Loucy (cell line): ENCODE measurements around the gene SLC12A5.

Source experiments
- H2AFZ ChIP-seq: fragments of 200-600 bp; sonication (generic); 2 replicates; pipeline ENCODE4 v1.6.0; 2016; ENCODE audit warnings: antibody characterized with exemption, mild to moderate bottlenecking, low read length, moderate library complexity
- H3F3A ChIP-seq: fragments of 200-600 bp; 2 replicates; pipeline ENCODE4 v1.6.0; 2016; ENCODE audit warnings: antibody characterized with exemption, low read depth, mild to moderate bottlenecking
- H3K27me3 ChIP-seq: fragments of 200-600 bp; sonication (generic); 2 replicates; pipeline ENCODE4 v1.6.1; 2014; ENCODE audit warnings: low read length, mild to moderate bottlenecking; ENCODE audit not compliant: insufficient read depth, poor library complexity, severe bottlenecking
- H3K36me3 ChIP-seq: fragments of 200-600 bp; sonication (generic); 2 replicates; pipeline ENCODE4 v1.6.1; 2016; ENCODE audit warnings: low read length; ENCODE audit not compliant: insufficient read depth
- H3K4me1 ChIP-seq: fragments of 200-600 bp; sonication (generic); 2 replicates; pipeline ENCODE4 v1.5.1; 2014; ENCODE audit warnings: low read length, mild to moderate bottlenecking; ENCODE audit not compliant: insufficient read depth, poor library complexity, severe bottlenecking
- H3K4me2 ChIP-seq: fragments of 200-600 bp; sonication (generic); 2 replicates; pipeline ENCODE4 v1.6.0; 2014; ENCODE audit warnings: antibody characterized with exemption, low read length, low read depth, mild to moderate bottlenecking; ENCODE audit not compliant: poor library complexity, severe bottlenecking
- H3K4me3 ChIP-seq: fragments of 200-600 bp; sonication (generic); 2 replicates; pipeline ENCODE4 v1.5.1; 2014; ENCODE audit warnings: low read length, mild to moderate bottlenecking, mixed read lengths; ENCODE audit not compliant: poor library complexity, severe bottlenecking
- H3K79me2 ChIP-seq: fragments of 200-600 bp; sonication (generic); 2 replicates; pipeline ENCODE4 v1.6.1; 2014; ENCODE audit warnings: low read length; ENCODE audit not compliant: insufficient read depth
- H3K9ac ChIP-seq: fragments of 200-600 bp; sonication (generic); 2 replicates; pipeline ENCODE4 v1.6.0; 2014; ENCODE audit warnings: mild to moderate bottlenecking, low read depth, low read length, moderate library complexity; ENCODE audit not compliant: poor library complexity, severe bottlenecking
- H3K9me2 ChIP-seq: fragments of 200-600 bp; sonication (generic); replicated peaks from 2 replicates; pipeline ENCODE4 v1.6.1; 2016; ENCODE audit warnings: low read depth, low read length, mixed read lengths
- H3K9me3 ChIP-seq: fragments of 200-600 bp; sonication (generic); 2 replicates; pipeline ENCODE4 v1.6.1; 2014; ENCODE audit warnings: mild to moderate bottlenecking, antibody characterized with exemption, low read length, low read depth; ENCODE audit not compliant: insufficient read depth
- H4K20me1 ChIP-seq: fragments of 200-600 bp; sonication (generic); 2 replicates; pipeline ENCODE4 v1.6.0; 2014; ENCODE audit warnings: antibody characterized with exemption, low read length, mild to moderate bottlenecking; ENCODE audit not compliant: insufficient read depth, poor library complexity, severe bottlenecking
- CTCF ChIP-seq: fragments of 200-600 bp; sonication (generic); conservative IDR thresholded peaks from 2 replicates; pipeline ENCODE4 v1.5.1; 2014; ENCODE audit warnings: mild to moderate bottlenecking, antibody characterized with exemption, low read length
- EZH2phosphoT487 ChIP-seq: fragments of 200-600 bp; IDR thresholded peaks from 2 replicates; pipeline ENCODE4 v1.6.1; 2018; ENCODE audit warnings: antibody characterized with exemption, mild to moderate bottlenecking, moderate library complexity, borderline replicate concordance

The SLC12A5 gene

DNA sequence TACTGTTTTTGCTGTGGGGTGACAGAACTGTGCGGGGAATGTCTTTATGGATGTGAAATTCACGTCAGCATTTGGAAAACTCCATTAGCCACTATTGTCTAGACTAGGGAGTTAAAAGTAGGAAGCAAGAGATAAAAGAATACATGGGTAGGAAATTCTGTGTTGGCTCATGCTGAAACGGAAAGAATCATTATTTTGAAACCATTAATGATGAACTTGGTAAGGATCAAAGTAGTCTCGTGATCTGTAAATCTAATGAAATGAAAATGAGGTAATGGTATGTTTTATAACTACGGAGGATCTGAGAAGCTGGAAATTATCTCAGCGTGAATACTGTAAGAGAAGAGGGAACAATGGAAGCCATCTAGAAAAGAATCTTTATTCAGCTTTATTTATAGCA lies 78.0 kb downstream of the SLC12A5 start:
- no peak for TF ChIP-seq CTCF
- H3K9ac ChIP-seq, result no peak overlapping the region

DNA sequence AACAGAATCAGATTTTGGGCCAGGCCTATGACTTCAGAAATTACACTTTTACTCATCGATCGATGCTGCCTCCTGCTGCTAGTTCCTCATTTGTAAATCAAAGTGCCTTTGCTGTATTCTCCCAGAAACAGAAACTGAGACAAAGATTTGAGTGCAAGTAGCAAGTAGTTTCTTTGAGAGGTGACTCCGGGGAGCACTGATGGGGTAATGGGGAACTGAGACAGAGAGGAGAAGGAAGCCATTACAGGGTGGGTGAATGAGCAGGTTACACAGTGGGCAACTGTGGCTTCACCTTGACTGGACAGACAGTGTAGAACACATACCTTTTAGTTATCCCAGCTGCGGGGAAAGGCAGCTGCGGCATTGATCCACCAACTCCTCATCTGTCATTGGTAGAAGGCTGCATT lies 79.4 kb downstream of the SLC12A5 start:
- H3K4me2 ChIP-seq, result no peak overlapping the region
- no peaks in the 10 kb centered on the region for H3K36me3 ChIP-seq
- H3K4me1 ChIP-seq, result no peaks in the 10 kb centered on the region
- no peak overlapping the region for H2AFZ ChIP-seq
- no peak for TF ChIP-seq EZH2phosphoT487
- TF ChIP-seq CTCF, result no peak
- H3K79me2 ChIP-seq, result no peaks in the 10 kb centered on the region
- no peaks in the 10 kb centered on the region for H3K9me3 ChIP-seq
- no peaks in the 10 kb centered on the region for H4K20me1 ChIP-seq
- H3K27me3 ChIP-seq, result no peaks in the 10 kb centered on the region
- no peaks in the 10 kb centered on the region for H3K9me2 ChIP-seq
- H3K4me3 ChIP-seq, result no peak overlapping the region
- no peaks in the 10 kb centered on the region for H3F3A ChIP-seq
- no peak overlapping the region for H3K9ac ChIP-seq

More for the DNA sequence above, 78.0 kb downstream of the SLC12A5 start:
- Histone ChIP-seq H2AFZ (no peak overlapping the region), H3F3A (no peaks in the 10 kb centered on the region), H3K4me1 (no peaks in the 10 kb centered on the region), H3K27me3 (no peaks in the 10 kb centered on the region), H3K4me2 (no peak overlapping the region), H3K9me2 (no peaks in the 10 kb centered on the region), H3K9me3 (no peaks in the 10 kb centered on the region), H4K20me1 (no peaks in the 10 kb centered on the region), H3K79me2 (no peaks in the 10 kb centered on the region), H3K36me3 (no peaks in the 10 kb centered on the region), H3K4me3 (no peak overlapping the region)

DNA sequence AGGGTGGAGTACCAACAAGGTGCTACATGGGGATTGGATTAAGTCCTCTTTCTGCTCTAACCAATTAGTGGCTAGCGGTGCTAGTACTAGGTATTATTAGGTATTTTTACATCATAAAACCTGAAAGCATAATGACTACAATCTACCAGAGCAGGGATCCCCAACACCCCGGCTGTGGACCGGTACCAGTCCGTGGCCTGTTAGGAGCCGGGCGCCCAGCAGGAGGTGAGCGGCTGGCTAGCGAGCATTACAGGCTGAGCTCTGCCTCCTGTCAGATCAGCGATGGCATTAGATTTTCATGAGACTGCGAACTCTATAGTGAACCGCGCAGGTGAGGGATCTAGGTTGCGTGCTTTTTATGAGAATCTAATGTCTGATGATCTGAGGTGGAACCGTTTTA lies 80.0 kb downstream of the SLC12A5 start:
- no peak overlapping the region for H3K9ac ChIP-seq
- no peaks in the 10 kb centered on the region for H3K27me3 ChIP-seq
- H3K9me2 ChIP-seq, result no peaks in the 10 kb centered on the region
- H3K36me3 ChIP-seq, result no peaks in the 10 kb centered on the region
- no peaks in the 10 kb centered on the region for H3K79me2 ChIP-seq
- H3K4me3 ChIP-seq, result no peak overlapping the region
- H3K4me1 ChIP-seq, result no peaks in the 10 kb centered on the region
- no peak overlapping the region for H2AFZ ChIP-seq
- no peaks in the 10 kb centered on the region for H3K9me3 ChIP-seq
- H3K4me2 ChIP-seq, result no peak overlapping the region
- H3F3A ChIP-seq, result no peaks in the 10 kb centered on the region
- TF ChIP-seq CTCF, result no peak
- no peak for TF ChIP-seq EZH2phosphoT487
- H4K20me1 ChIP-seq, result no peaks in the 10 kb centered on the region
